GM12878 (cell line): ENCODE measurements around the gene CSH2. TPM values are rescaled to one million over a fixed set of nuclear protein-coding genes. Genes with fewer than 3 reads are reported as not detected.

Source experiments
- ATAC-seq: fragments of 200-7000 bp; cut with Tn5 transposase; 3 replicates; pipeline ENCODE4 v1.9.1; 2020; ENCODE audit warnings: mild to moderate bottlenecking, moderate library complexity
- BruUV-seq: library from RNA; stranded (reverse); fragments of 400-500 nt; replicated peaks from 2 replicates; lab custom pipeline; 2021; lab: Mats Ljungman, UMichigan
- CTCF ChIA-PET: fragments of 300-600 bp; sonication (Branson Sonifier 250); formaldehyde crosslinking; extraction: SDS; loops from one replicate; lab custom pipeline; 2021; ENCODE audit warnings: inconsistent platforms; lab: Yijun Ruan, JAX
- POLR2A ChIA-PET: fragments of 350-600 bp; formaldehyde crosslinking; extraction: SDS; loops from one replicate; lab custom pipeline; 2021; ENCODE audit warnings: inconsistent platforms; lab: Charles Lee
- RAD21 ChIA-PET: fragments of 300-600 bp; sonication (Branson Sonifier 250); formaldehyde crosslinking; loops from one replicate; lab custom pipeline; 2023; ENCODE audit warnings: antibody characterized with exemption; ENCODE audit not compliant: unreplicated experiment; lab: Charles Lee
- SMC1A ChIA-PET: fragments of 300-600 bp; sonication (Branson Sonifier 250); formaldehyde crosslinking; loops from one replicate; lab custom pipeline; 2023; ENCODE audit not compliant: unreplicated experiment, uncharacterized antibody; lab: Charles Lee
- DNase-seq: peaks from one replicate; pipeline ENCODE4 v3.0.0-alpha.2; 2011; ENCODE audit warnings: low read depth, low spot score
- FAIRE-seq: peaks from 3 replicates; lab custom pipeline; 2011; peaks lifted over from hg19 to GRCh38; lab: Jason Lieb, UNC
- H2AFZ ChIP-seq: 2 replicates; pipeline ENCODE4 v1.6.0; 2011; ENCODE audit warnings: low read depth, low read length, control low read depth; ENCODE audit not compliant: control insufficient read depth
- H3K27ac ChIP-seq: 2 replicates; pipeline ENCODE4 v1.5.1; 2011; ENCODE audit warnings: control low read depth; ENCODE audit not compliant: control insufficient read depth, insufficient read depth
- H3K27me3 ChIP-seq, 2 experiments: replicated peaks in 1 of 2; 2 replicates each; pipeline versions ENCODE4 v1.6.0 to v1.6.1; 2011; ENCODE audit warnings: low read length in 1 of 2; ENCODE audit not compliant: control insufficient read depth in 2 of 2, insufficient read depth in 2 of 2
- H3K36me3 ChIP-seq, 2 experiments: 2 replicates each; pipeline ENCODE4 v1.5.1; 2011; ENCODE audit warnings: low read length in 1 of 2; ENCODE audit not compliant: control insufficient read depth in 2 of 2, insufficient read depth in 2 of 2
- H3K4me1 ChIP-seq: 2 replicates; pipeline ENCODE4 v1.6.1; 2011; ENCODE audit warnings: mild to moderate bottlenecking, low read length, moderate library complexity, mixed read lengths; ENCODE audit not compliant: control insufficient read depth, insufficient read depth
- H3K4me2 ChIP-seq: 2 replicates; pipeline ENCODE4 v1.6.0; 2011; ENCODE audit warnings: control low read depth; ENCODE audit not compliant: control insufficient read depth, insufficient read depth
- H3K4me3 ChIP-seq: fragments of 200-600 bp; sonication (generic); 2 replicates; pipeline ENCODE4 v1.5.1; 2016
- H3K79me2 ChIP-seq: 2 replicates; pipeline ENCODE4 v1.6.0; 2011; ENCODE audit warnings: low read length; ENCODE audit not compliant: control insufficient read depth, insufficient read depth
- H3K9ac ChIP-seq: 2 replicates; pipeline ENCODE4 v1.8.0; 2011; ENCODE audit warnings: low read length, control low read depth, mixed read lengths; ENCODE audit not compliant: control insufficient read depth, insufficient read depth
- H3K9me3 ChIP-seq: replicated peaks from 3 replicates; pipeline ENCODE4 v1.5.1; 2011; ENCODE audit warnings: mild to moderate bottlenecking, low read length; ENCODE audit not compliant: control insufficient read depth, insufficient read depth
- H4K20me1 ChIP-seq: 2 replicates; pipeline ENCODE4 v1.6.0; 2011; ENCODE audit not compliant: control insufficient read depth, insufficient read depth
- BCLAF1 ChIP-seq: fragments of 450-650 bp; IDR thresholded peaks from 2 replicates; pipeline ENCODE4 v1.6.1; 2017; ENCODE audit warnings: antibody characterized with exemption, mild to moderate bottlenecking, moderate library complexity
- FOXM1 ChIP-seq: IDR thresholded peaks from 2 replicates; pipeline ENCODE4 v1.6.1; 2012; ENCODE audit warnings: low read depth, mild to moderate bottlenecking, inconsistent platforms, low read length, moderate library complexity
- IKZF1 ChIP-seq: fragments of 450-650 bp; conservative IDR thresholded peaks from 2 replicates; pipeline ENCODE4 v1.6.1; 2017; ENCODE audit warnings: antibody characterized with exemption, mild to moderate bottlenecking
- KAT2A ChIP-seq: conservative IDR thresholded peaks from 2 replicates; pipeline ENCODE4 v1.6.1; 2011; ENCODE audit warnings: low read depth, low read length; ENCODE audit not compliant: control insufficient read depth
- NRF1 ChIP-seq: conservative IDR thresholded peaks from 2 replicates; pipeline ENCODE4 v1.6.1; 2011; ENCODE audit warnings: mild to moderate bottlenecking, low read depth, low read length, improper control_type of control experiment
- WGBS: methylation state at CpG from one replicate; pipeline ENCODE4 v1.1.6; 2016; ENCODE audit warnings: low lambda C conversion rate; ENCODE audit not compliant: insufficient replicate concordance, insufficient coverage; ENCODE audit errors: missing lambda C conversion rate; 5-methylcytosine and 5-hydroxymethylcytosine counted together
- in situ Hi-C: fragments of 300-500 bp; cut with MboI; formaldehyde crosslinking; loops from 9 replicates; pipeline ENCODE4 v1.14.3; 2018; ENCODE audit warnings: mixed read lengths
- intact Hi-C: fragments of 100-400 bp; cut with micrococcal nuclease; formaldehyde crosslinking; loops from one replicate; pipeline ENCODE4 v1.14.2; 2022; ENCODE audit not compliant: unreplicated experiment
- polyA plus RNA-seq, 11 experiments: library from polyadenylated mRNA; depleted of rRNA in 4 of 11; unstranded in 6 of 11; stranded (reverse) in 5 of 11; fragments of >200 nt; fragmentation: Nextera tagmentation in 4 of 11; fragmentation: Illumina TruSeq in 1 of 11; extraction: Ambion mirVana in 4 of 11; extraction: Trizol in 1 of 11; gene quantifications; 1 replicate in 1 of 11; 2 replicates in 10 of 11; pipeline versions ENCODE4 v1.2.1 to v1.2.3, GENCODE V29; 2011 to 2016; ENCODE audit warnings: inconsistent platforms in 2 of 11, missing spikeins in 2 of 11, low read depth in 1 of 11
- total RNA-seq, 4 experiments: library from RNA; depleted of rRNA in 3 of 4; stranded (reverse); fragments of >200 nt in 3 of 4; fragmentation: Illumina TruSeq in 1 of 4; extraction: Trizol in 1 of 4; gene quantifications; 2 replicates each; pipeline versions ENCODE4 v1.2.1 to v1.2.3, GENCODE V29; 2013 to 2021

Gene CSH2
- total and polyA plus RNA-seq, 10 of the 15 experiments (the other 5 are each of a cell fraction or from before 2014, with no cell fraction given) = not detected

GRCh38 chr17:63837480-63837879 lies 36.0 kb downstream of the CSH2 start:
- Histone ChIP-seq H3K9ac (no peak overlapping the region), H3K4me1 (peaks cover 14% of the 10 kb centered on the region), H3K27ac (no peak overlapping the region), H3K36me3 (peaks cover 21 to 27% of the 10 kb centered on the region in 2 experiments; a peak in 3 of 4 replicates), H2AFZ (no peak overlapping the region), H3K27me3 (no peaks in the 10 kb centered on the region), H3K9me3 (no peaks in the 10 kb centered on the region), H3K4me2 (no peak overlapping the region; the same call in 1 of the 2 replicates), H3K4me3 (no peak overlapping the region)
- 99% methylated on average over 7 of the region's 12 CpGs for WGBS
- ChIA-PET CTCF (interaction anchor here (1.4 kb wide), 1 partner anchor 9 kb away, joined by 6 read pairs; no protein-coding TSS in a partner anchor), SMC1A (interaction anchor here (2.2 kb wide), 1 partner anchor 9 kb away, joined by 5 read pairs; no protein-coding TSS in a partner anchor)
- no peak for FAIRE-seq
- in situ Hi-C loops = loop anchor here (25.0 kb wide), 1 partner anchor 400 kb away; the partner anchor contains the start of gene CYB561
- intact Hi-C loops = no loop called here
- ATAC-seq = no peak
- DNase-seq = no peak
- TF ChIP-seq KAT2A (no peak), BCLAF1 (no peak), NRF1 (no peak), IKZF1 (no peak), FOXM1 (no peak)
- TF ChIP-seq, all 136 proteins: peak for 0
- POLR2A ChIA-PET = interaction anchor here (1.0 kb wide), 1 partner anchor 19 kb away, joined by 3 read pairs; no protein-coding TSS in a partner anchor
- peaks cover 48% of the 10 kb centered on the region for H3K79me2 ChIP-seq
- RAD21 ChIA-PET = no interaction called here
- no peaks in the 10 kb centered on the region for H4K20me1 ChIP-seq
- no TSS peak for BruUV-seq
